Smooth muscle cell (in vitro differentiated cells): ENCODE data around the gene CCDC120. TPM values are rescaled to one million over a fixed set of nuclear protein-coding genes. Genes with fewer than 3 reads are reported as not detected.

ENCODE experiments used
- DNase-seq: peaks from one replicate; lab custom pipeline; 2025; ENCODE audit not compliant: unreplicated experiment; lab: John Stamatoyannopoulos, UW
- H2AFZ ChIP-seq: fragments of 200-600 bp; sonication (generic); 2 replicates; pipeline ENCODE4 v1.6.0; 2016; ENCODE audit warnings: antibody characterized with exemption, low read depth, mild to moderate bottlenecking
- H3F3A ChIP-seq: fragments of 200-600 bp; sonication (generic); 2 replicates; pipeline ENCODE4 v1.6.0; 2017; ENCODE audit warnings: antibody characterized with exemption, low read depth
- H3K27ac ChIP-seq: fragments of 200-600 bp; sonication (generic); 2 replicates; pipeline ENCODE4 v1.5.1; 2016; ENCODE audit warnings: low read depth, mild to moderate bottlenecking
- H3K27me3 ChIP-seq: fragments of 200-600 bp; sonication (generic); 2 replicates; pipeline ENCODE4 v1.6.1; 2016; ENCODE audit warnings: low read depth, mild to moderate bottlenecking
- H3K36me3 ChIP-seq: fragments of 200-600 bp; sonication (generic); 2 replicates; pipeline ENCODE4 v1.5.1; 2016; ENCODE audit warnings: low read depth
- H3K4me1 ChIP-seq: fragments of 200-600 bp; sonication (generic); 2 replicates; pipeline ENCODE4 v1.5.1; 2016; ENCODE audit warnings: low read depth
- H3K4me2 ChIP-seq: fragments of 200-600 bp; sonication (generic); 2 replicates; pipeline ENCODE4 v1.6.0; 2016; ENCODE audit warnings: mild to moderate bottlenecking
- H3K4me3 ChIP-seq: fragments of 200-600 bp; sonication (generic); 2 replicates; pipeline ENCODE4 v1.5.1; 2016; ENCODE audit warnings: mild to moderate bottlenecking
- H3K79me2 ChIP-seq: fragments of 200-600 bp; sonication (generic); 2 replicates; pipeline ENCODE4 v1.6.0; 2016; ENCODE audit warnings: low read depth, mild to moderate bottlenecking
- H3K9ac ChIP-seq: fragments of 200-600 bp; sonication (generic); 2 replicates; pipeline ENCODE4 v1.6.0; 2016; ENCODE audit warnings: low read depth
- H3K9me3 ChIP-seq: fragments of 200-600 bp; sonication (generic); replicated peaks from 2 replicates; pipeline ENCODE4 v1.5.1; 2016; ENCODE audit warnings: low read depth
- H4K20me1 ChIP-seq: fragments of 200-600 bp; sonication (generic); 2 replicates; pipeline ENCODE4 v1.6.0; 2016; ENCODE audit warnings: low read depth
- WGBS: methylation state at CpG from one replicate; pipeline ENCODE4 v1.1.7; 2016; ENCODE audit warnings: low lambda C conversion rate; 5-methylcytosine and 5-hydroxymethylcytosine counted together
- polyA plus RNA-seq: library from polyadenylated mRNA; unstranded; fragments of >200 nt; fragmentation: Nextera tagmentation; extraction: Ambion mirVana; gene quantifications from 2 replicates; pipeline ENCODE4 v1.2.1, GENCODE V29; 2016
- total RNA-seq: library from RNA; depleted of rRNA; stranded (reverse); fragments of >200 nt; gene quantifications from 2 replicates; pipeline ENCODE4 v1.2.3, GENCODE V29; 2014
- TF ChIP-seq, protein P1 (sequence below): fragments of 200-600 bp; sonication (generic); IDR thresholded peaks from 2 replicates; pipeline ENCODE4 v1.5.1; 2017; ENCODE audit warnings: borderline replicate concordance, mild to moderate bottlenecking, antibody characterized with exemption; ENCODE audit not compliant: insufficient read depth, poor library complexity, severe bottlenecking

The CCDC120 gene
- total and polyA plus RNA-seq, 2 experiments from 2014 or later: 2.0 to 5.4 TPM

DNA sequence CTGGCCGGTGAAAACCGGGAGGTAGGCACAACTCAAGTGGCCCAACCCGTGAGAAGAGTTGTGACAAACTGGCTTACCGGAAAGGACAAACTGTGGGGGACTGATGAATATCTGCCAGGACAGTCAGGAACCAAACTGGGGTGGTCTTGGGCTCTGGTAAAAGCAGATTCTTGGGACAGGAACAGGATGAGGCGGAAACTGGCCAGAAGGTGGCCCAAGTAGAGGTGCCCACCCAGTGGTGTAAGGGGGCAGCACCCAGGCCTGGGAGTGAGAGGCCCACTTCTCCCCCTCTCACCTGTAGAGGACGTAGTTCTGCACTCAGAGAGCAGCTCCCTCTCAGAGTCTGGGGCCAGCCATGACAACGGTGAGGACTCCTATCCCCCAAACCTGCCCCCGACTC is 5.9 kb downstream of the CCDC120 start:
- Histone ChIP-seq H3K9me3 (no peaks in the 10 kb centered on the region), H3K79me2 (no peaks in the 10 kb centered on the region), H3K27ac (no peak overlapping the region), H3K36me3 (no peaks in the 10 kb centered on the region), H4K20me1 (no peaks in the 10 kb centered on the region), H3K4me3 (no peak overlapping the region), H3K27me3 (no peaks in the 10 kb centered on the region), H3K4me1 (no peaks in the 10 kb centered on the region), H3F3A (no peaks in the 10 kb centered on the region), H3K9ac (no peak overlapping the region), H2AFZ (no peak overlapping the region), H3K4me2 (no peak overlapping the region)
- 94% methylated on average over 8 of the region's 8 CpGs for WGBS
- no peak for DNase-seq
- TF ChIP-seq, protein P1, sequence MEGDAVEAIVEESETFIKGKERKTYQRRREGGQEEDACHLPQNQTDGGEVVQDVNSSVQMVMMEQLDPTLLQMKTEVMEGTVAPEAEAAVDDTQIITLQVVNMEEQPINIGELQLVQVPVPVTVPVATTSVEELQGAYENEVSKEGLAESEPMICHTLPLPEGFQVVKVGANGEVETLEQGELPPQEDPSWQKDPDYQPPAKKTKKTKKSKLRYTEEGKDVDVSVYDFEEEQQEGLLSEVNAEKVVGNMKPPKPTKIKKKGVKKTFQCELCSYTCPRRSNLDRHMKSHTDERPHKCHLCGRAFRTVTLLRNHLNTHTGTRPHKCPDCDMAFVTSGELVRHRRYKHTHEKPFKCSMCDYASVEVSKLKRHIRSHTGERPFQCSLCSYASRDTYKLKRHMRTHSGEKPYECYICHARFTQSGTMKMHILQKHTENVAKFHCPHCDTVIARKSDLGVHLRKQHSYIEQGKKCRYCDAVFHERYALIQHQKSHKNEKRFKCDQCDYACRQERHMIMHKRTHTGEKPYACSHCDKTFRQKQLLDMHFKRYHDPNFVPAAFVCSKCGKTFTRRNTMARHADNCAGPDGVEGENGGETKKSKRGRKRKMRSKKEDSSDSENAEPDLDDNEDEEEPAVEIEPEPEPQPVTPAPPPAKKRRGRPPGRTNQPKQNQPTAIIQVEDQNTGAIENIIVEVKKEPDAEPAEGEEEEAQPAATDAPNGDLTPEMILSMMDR: no peak

DNA sequence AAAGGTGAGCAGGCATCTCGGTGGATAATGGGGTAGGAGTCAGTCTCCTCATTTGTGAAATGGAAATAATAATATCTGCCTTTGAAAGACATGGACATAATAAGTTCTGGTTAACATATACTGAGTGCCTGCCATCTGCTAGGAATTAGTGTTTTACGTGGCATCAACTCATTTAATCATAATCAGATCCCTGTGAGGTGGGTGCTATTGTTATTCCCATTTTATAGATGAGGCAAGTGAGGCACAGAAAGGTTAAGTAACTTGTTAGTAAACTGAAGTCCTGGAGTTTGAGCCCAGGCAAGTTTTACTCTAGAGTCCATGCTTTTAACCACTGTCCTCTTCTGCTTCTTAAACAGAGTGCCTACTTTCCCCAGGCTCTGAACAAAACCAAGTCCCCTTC is 7.5 kb downstream of the CCDC120 start:
- no peak overlapping the region for H3K9ac ChIP-seq
- TF ChIP-seq, protein P1: no peak
- no peak overlapping the region for H3K4me3 ChIP-seq
- no peaks in the 10 kb centered on the region for H4K20me1 ChIP-seq
- H3K79me2 ChIP-seq: no peaks in the 10 kb centered on the region
- H3F3A ChIP-seq: no peaks in the 10 kb centered on the region
- no peaks in the 10 kb centered on the region for H3K9me3 ChIP-seq
- no peaks in the 10 kb centered on the region for H3K36me3 ChIP-seq
- no peaks in the 10 kb centered on the region for H3K27me3 ChIP-seq
- H3K4me2 ChIP-seq: no peak overlapping the region
- no peak overlapping the region for H3K27ac ChIP-seq
- H3K4me1 ChIP-seq: no peaks in the 10 kb centered on the region
- DNase-seq: no peak
- no peak overlapping the region for H2AFZ ChIP-seq
- WGBS: 85% methylated on average over 2 of the region's 2 CpGs

DNA sequence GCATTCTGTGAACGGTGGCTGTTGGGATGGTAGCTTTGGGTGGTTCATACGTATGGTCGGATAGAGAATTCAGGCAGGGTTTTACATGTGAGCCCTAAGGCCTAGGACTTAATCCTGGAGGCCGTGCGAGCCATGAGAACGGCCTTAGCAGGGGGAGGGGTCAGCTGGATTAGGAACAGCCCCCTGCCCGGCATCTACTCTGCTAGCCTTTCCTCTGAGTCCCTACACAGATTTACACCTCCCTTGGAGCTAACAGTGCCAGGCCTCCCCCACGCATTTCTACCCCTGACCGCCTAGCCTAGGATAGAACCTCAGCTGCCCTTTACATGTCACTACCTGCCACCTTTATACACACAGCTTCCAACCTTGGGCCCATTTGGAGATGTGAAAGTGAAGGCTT is 7.9 kb downstream of the CCDC120 start:
- DNase-seq: no peak
- Histone ChIP-seq H3K4me3 (no peak overlapping the region), H3K4me1 (no peaks in the 10 kb centered on the region), H3K36me3 (no peaks in the 10 kb centered on the region), H3K79me2 (no peaks in the 10 kb centered on the region), H3K4me2 (no peak overlapping the region), H3K9me3 (no peaks in the 10 kb centered on the region), H3F3A (no peaks in the 10 kb centered on the region), H4K20me1 (no peaks in the 10 kb centered on the region), H3K27ac (no peak overlapping the region), H3K9ac (no peak overlapping the region), H2AFZ (no peak overlapping the region), H3K27me3 (no peaks in the 10 kb centered on the region)
- 76% methylated on average over 9 of the region's 9 CpGs for WGBS
- TF ChIP-seq, protein P1: no peak

DNA sequence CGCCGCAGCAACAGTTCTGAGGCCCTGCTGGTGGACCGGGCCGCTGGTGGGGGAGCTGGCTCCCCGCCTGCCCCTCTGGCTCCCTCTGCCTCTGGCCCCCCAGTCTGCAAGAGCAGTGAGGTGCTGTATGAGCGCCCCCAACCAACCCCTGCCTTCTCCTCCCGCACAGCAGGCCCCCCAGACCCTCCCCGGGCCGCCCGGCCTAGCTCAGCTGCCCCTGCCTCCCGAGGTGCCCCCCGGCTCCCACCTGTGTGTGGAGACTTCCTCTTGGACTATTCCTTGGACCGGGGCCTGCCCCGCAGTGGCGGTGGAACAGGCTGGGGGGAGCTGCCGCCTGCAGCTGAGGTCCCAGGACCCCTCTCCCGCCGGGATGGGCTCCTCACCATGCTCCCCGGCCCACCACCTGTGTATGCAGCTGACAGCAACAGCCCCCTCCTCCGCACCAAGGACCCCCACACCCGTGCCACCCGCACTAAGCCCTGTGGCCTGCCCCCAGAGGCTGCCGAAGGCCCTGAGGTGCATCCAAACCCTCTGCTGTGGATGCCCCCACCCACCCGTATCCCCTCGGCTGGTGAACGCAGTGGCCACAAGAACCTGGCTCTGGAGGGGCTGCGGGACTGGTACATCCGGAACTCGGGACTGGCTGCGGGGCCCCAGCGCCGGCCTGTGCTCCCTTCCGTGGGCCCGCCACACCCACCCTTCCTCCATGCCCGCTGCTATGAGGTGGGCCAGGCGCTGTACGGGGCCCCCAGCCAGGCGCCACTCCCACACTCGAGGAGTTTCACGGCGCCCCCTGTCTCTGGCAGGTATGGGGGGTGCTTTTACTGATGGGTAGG is 8.7 kb downstream of the CCDC120 start:
- TF ChIP-seq, protein P1: no peak
- no peaks in the 10 kb centered on the region for H4K20me1 ChIP-seq
- H3K4me2 ChIP-seq: no peak overlapping the region
- no peaks in the 10 kb centered on the region for H3K9me3 ChIP-seq
- no peak overlapping the region for H3K27ac ChIP-seq
- H3F3A ChIP-seq: no peaks in the 10 kb centered on the region
- no peaks in the 10 kb centered on the region for H3K79me2 ChIP-seq
- H3K36me3 ChIP-seq: no peaks in the 10 kb centered on the region
- WGBS: 95% methylated on average over 20 of the region's 41 CpGs
- H3K27me3 ChIP-seq: no peaks in the 10 kb centered on the region
- H3K9ac ChIP-seq: no peak overlapping the region
- no peak overlapping the region for H3K4me3 ChIP-seq
- H3K4me1 ChIP-seq: no peaks in the 10 kb centered on the region
- no peak for DNase-seq
- no peak overlapping the region for H2AFZ ChIP-seq
